Endothelial cell of umbilical vein (primary cell): ENCODE measurements around the gene HSDL2. TPM values are rescaled to one million over a fixed set of nuclear protein-coding genes. Genes with fewer than 3 reads are reported as not detected.

ENCODE experiments used
- BruUV-seq: library from RNA; stranded (reverse); fragments of 400-500 nt; replicated peaks from 2 replicates; lab custom pipeline; 2021; lab: Mats Ljungman, UMichigan
- CTCF ChIA-PET: fragments of 300-600, 350-600 bp; sonication (Branson Sonifier 250); formaldehyde crosslinking; loops from one replicate; lab custom pipeline; 2021; ENCODE audit warnings: antibody characterized with exemption, inconsistent platforms; lab: Charles Lee
- POLR2A ChIA-PET: fragments of 300-600, 350-600 bp; sonication (Branson Sonifier 250); formaldehyde crosslinking; loops from one replicate; lab custom pipeline; 2021; ENCODE audit warnings: antibody characterized with exemption, inconsistent platforms; lab: Charles Lee
- DNase-seq: peaks from one replicate; pipeline ENCODE4 v3.0.0-alpha.2; 2011; ENCODE audit warnings: low read depth, low spot score
- FAIRE-seq: peaks from 2 replicates; lab custom pipeline; 2011; peaks lifted over from hg19 to GRCh38; lab: Jason Lieb, UNC
- H2AFZ ChIP-seq: 2 replicates; pipeline ENCODE4 v1.6.0; 2012; ENCODE audit warnings: low read depth, low read length, control low read depth, inconsistent platforms
- H3K27ac ChIP-seq: 2 replicates; pipeline ENCODE4 v1.5.1; 2011; ENCODE audit warnings: low read depth, mild to moderate bottlenecking, control low read depth, low read length, moderate library complexity; ENCODE audit not compliant: insufficient read depth
- H3K27me3 ChIP-seq, 2 experiments: 2 replicates each; pipeline versions ENCODE4 v1.6.0 to v1.6.1; 2011; ENCODE audit warnings: low read length in 2 of 2, mixed read lengths in 1 of 2; ENCODE audit not compliant: control insufficient read depth in 2 of 2, insufficient read depth in 2 of 2
- H3K36me3 ChIP-seq, 2 experiments: 2 replicates in 1 of 2; 3 replicates in 1 of 2; pipeline ENCODE4 v1.5.1; 2011; ENCODE audit warnings: low read length in 2 of 2, mild to moderate bottlenecking in 1 of 2, moderate library complexity in 1 of 2; ENCODE audit not compliant: control insufficient read depth in 2 of 2, insufficient read depth in 2 of 2; ENCODE audit errors: extremely low read depth in 1 of 2
- H3K4me1 ChIP-seq: 3 replicates; pipeline ENCODE4 v1.5.1; 2011; ENCODE audit warnings: mild to moderate bottlenecking, low read length; ENCODE audit not compliant: control insufficient read depth, insufficient read depth; ENCODE audit errors: extremely low read depth
- H3K4me2 ChIP-seq: 2 replicates; pipeline ENCODE4 v1.6.1; 2011; ENCODE audit warnings: low read length, control low read depth, mixed read lengths; ENCODE audit not compliant: insufficient read depth
- H3K4me3 ChIP-seq, 3 experiments: fragments of 200-600 bp in 1 of 3; sonication (generic), shearing (Covaris generic) in 1 of 3; replicated peaks in 1 of 3; 2 replicates each; pipeline ENCODE4 v1.5.1; 2011 to 2016; ENCODE audit warnings: control low read depth in 3 of 3, low read length in 3 of 3, mild to moderate bottlenecking in 2 of 3, inconsistent platforms in 1 of 3, low read depth in 1 of 3, moderate library complexity in 1 of 3; ENCODE audit not compliant: insufficient read depth in 1 of 3
- H3K79me2 ChIP-seq: 2 replicates; pipeline ENCODE4 v1.6.0; 2012; ENCODE audit warnings: low read length, inconsistent platforms; ENCODE audit not compliant: control insufficient read depth, insufficient read depth
- H3K9ac ChIP-seq: replicated peaks from 2 replicates; pipeline ENCODE3; 2011; ENCODE audit warnings: low read length, control low read depth; ENCODE audit not compliant: insufficient read depth; ENCODE audit errors: extremely low read depth
- H3K9me1 ChIP-seq: replicated peaks from 3 replicates; pipeline ENCODE4 v1.6.0; 2011; ENCODE audit warnings: mild to moderate bottlenecking, low read length; ENCODE audit not compliant: control insufficient read depth, insufficient read depth; ENCODE audit errors: extremely low read depth
- H3K9me3 ChIP-seq: replicated peaks from 2 replicates; pipeline ENCODE4 v1.5.1; 2012; ENCODE audit warnings: low read length, inconsistent platforms; ENCODE audit not compliant: control insufficient read depth, insufficient read depth
- H4K20me1 ChIP-seq: replicated peaks from 2 replicates; pipeline ENCODE3; 2011; ENCODE audit warnings: mild to moderate bottlenecking, low read length; ENCODE audit not compliant: control insufficient read depth, insufficient read depth; ENCODE audit errors: extremely low read depth
- EZH2 ChIP-seq: IDR thresholded peaks from 2 replicates; pipeline ENCODE4 v1.6.1; 2012; ENCODE audit warnings: borderline replicate concordance, low read depth, mild to moderate bottlenecking, moderate library complexity, low read length, inconsistent platforms; ENCODE audit not compliant: severe bottlenecking
- FOS ChIP-seq: IDR thresholded peaks from 2 replicates; pipeline ENCODE4 v1.6.1; 2011; ENCODE audit warnings: mild to moderate bottlenecking, low read length, moderate library complexity, borderline replicate concordance; ENCODE audit not compliant: insufficient read depth
- GATA2 ChIP-seq: IDR thresholded peaks from 2 replicates; pipeline ENCODE4 v1.7.0; 2011; ENCODE audit warnings: low read depth, mild to moderate bottlenecking, moderate library complexity, mixed read lengths, low read length; ENCODE audit not compliant: insufficient read length, insufficient read depth
- JUN ChIP-seq: IDR thresholded peaks from 2 replicates; pipeline ENCODE4 v1.6.1; 2011; ENCODE audit warnings: borderline replicate concordance, low read depth; ENCODE audit not compliant: insufficient read length, insufficient read depth
- MYC ChIP-seq: IDR thresholded peaks from one replicate; pipeline ENCODE4 v1.6.1; 2011; ENCODE audit warnings: mild to moderate bottlenecking, low read depth, low read length
- POLR2A ChIP-seq: IDR thresholded peaks from 2 replicates; pipeline ENCODE4 v1.6.1; 2012; ENCODE audit warnings: low read depth, mild to moderate bottlenecking, control low read depth, low read length
- POLR2AphosphoS5 ChIP-seq: IDR thresholded peaks from 2 replicates; pipeline ENCODE4 v1.6.1; 2012; ENCODE audit warnings: low read depth, mild to moderate bottlenecking, control low read depth, low read length, moderate library complexity; ENCODE audit not compliant: insufficient read depth
- dilution Hi-C: fragments of 300-500 bp; cut with MboI; formaldehyde crosslinking; loops from one replicate; pipeline ENCODE4 v1.15.0; 2019; ENCODE audit warnings: low sequenced_read_pairs; ENCODE audit not compliant: extremely low pct_ligation_motif_present
- intact Hi-C: fragments of 100-400 bp; cut with micrococcal nuclease; formaldehyde crosslinking; loops from one replicate; pipeline ENCODE4 v1.10.0; 2022
- polyA plus RNA-seq, 4 experiments: library from polyadenylated mRNA; depleted of rRNA in 3 of 4; stranded (reverse) in 3 of 4; unstranded in 1 of 4; fragments of >200 nt; gene quantifications; 2 replicates each; pipeline versions ENCODE4 v1.2.1 to v1.2.3, GENCODE V29; 2011 to 2012; ENCODE audit warnings: missing spikeins in 1 of 4
- total RNA-seq: library from RNA; stranded (reverse); gene quantifications from 2 replicates; pipeline ENCODE4 v1.2.3, GENCODE V29; 2021
- TF ChIP-seq, protein P1 (sequence below), 2 donors: IDR thresholded peaks; 1 replicate in 1 of 2; 2 replicates in 1 of 2; pipeline ENCODE4 v1.5.1; 2011; ENCODE audit warnings: low read length in 2 of 2, mild to moderate bottlenecking in 2 of 2, moderate library complexity in 2 of 2, control low read depth in 1 of 2, inconsistent platforms in 1 of 2, low read depth in 1 of 2; ENCODE audit not compliant: insufficient read depth in 1 of 2; ENCODE audit errors: extremely low read depth in 1 of 2
- TF ChIP-seq, protein P2 (sequence below): IDR thresholded peaks from 2 replicates; pipeline ENCODE4 v1.6.1; 2011; ENCODE audit not compliant: insufficient read depth, insufficient read length

HSDL2 gene
- total and polyA plus RNA-seq, 2 donors (not counting 3 experiments of a cell fraction or from before 2014, with no cell fraction given): 5.6 to 22.1 TPM

DNA sequence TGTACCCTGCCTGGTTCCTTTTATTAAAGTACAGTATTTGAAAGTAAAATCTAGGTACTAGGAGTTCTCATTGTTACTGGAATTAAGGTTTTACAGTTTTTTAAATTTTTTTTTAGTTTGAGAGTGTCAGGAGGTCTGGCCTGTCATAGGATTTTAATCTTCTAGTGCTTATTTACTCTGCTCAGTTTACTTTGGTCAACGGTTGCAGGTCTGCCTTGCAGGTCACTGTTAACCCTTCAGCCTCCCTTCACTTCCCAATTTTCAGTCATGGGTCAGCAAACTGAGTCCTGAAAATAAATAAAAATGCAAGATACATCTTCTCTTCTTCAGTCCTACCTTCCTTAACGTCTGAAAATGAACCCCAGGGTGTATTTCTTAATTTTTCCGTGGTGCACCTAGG, 27.7 kb upstream of the HSDL2 start:
- intact Hi-C loops: no loop called here
- TF ChIP-seq MYC (no peak), EZH2 (no peak), POLR2AphosphoS5 (no peak)
- TF ChIP-seq, protein P1, sequence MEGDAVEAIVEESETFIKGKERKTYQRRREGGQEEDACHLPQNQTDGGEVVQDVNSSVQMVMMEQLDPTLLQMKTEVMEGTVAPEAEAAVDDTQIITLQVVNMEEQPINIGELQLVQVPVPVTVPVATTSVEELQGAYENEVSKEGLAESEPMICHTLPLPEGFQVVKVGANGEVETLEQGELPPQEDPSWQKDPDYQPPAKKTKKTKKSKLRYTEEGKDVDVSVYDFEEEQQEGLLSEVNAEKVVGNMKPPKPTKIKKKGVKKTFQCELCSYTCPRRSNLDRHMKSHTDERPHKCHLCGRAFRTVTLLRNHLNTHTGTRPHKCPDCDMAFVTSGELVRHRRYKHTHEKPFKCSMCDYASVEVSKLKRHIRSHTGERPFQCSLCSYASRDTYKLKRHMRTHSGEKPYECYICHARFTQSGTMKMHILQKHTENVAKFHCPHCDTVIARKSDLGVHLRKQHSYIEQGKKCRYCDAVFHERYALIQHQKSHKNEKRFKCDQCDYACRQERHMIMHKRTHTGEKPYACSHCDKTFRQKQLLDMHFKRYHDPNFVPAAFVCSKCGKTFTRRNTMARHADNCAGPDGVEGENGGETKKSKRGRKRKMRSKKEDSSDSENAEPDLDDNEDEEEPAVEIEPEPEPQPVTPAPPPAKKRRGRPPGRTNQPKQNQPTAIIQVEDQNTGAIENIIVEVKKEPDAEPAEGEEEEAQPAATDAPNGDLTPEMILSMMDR (IDR thresholded peaks at IDR 0.05; ENCODE audit: extremely low read depth in 1 of 2, insufficient read depth in 1 of 2, low read depth in 1 of 2, low read length in 2 of 2): no peak
- Histone ChIP-seq H2AFZ (no peak overlapping the region), H3K27ac (no peak overlapping the region), H3K27me3 (no peaks in the 10 kb centered on the region), H3K4me2 (no peak overlapping the region), H3K4me3 (no peak overlapping the region), H3K9me3 (no peaks in the 10 kb centered on the region), H3K79me2 (no peaks in the 10 kb centered on the region), H3K9me1 (no peaks in the 10 kb centered on the region), H3K9ac (no peak overlapping the region), H3K36me3 (no peaks in the 10 kb centered on the region), H4K20me1 (no peaks in the 10 kb centered on the region), H3K4me1 (peaks cover 6% of the 10 kb centered on the region)
- DNase-seq (no peak), FAIRE-seq (no peak)
- dilution Hi-C loops: no loop called here
- ChIA-PET POLR2A (no interaction called here), CTCF (no interaction called here)
- BruUV-seq: no TSS peak

DNA sequence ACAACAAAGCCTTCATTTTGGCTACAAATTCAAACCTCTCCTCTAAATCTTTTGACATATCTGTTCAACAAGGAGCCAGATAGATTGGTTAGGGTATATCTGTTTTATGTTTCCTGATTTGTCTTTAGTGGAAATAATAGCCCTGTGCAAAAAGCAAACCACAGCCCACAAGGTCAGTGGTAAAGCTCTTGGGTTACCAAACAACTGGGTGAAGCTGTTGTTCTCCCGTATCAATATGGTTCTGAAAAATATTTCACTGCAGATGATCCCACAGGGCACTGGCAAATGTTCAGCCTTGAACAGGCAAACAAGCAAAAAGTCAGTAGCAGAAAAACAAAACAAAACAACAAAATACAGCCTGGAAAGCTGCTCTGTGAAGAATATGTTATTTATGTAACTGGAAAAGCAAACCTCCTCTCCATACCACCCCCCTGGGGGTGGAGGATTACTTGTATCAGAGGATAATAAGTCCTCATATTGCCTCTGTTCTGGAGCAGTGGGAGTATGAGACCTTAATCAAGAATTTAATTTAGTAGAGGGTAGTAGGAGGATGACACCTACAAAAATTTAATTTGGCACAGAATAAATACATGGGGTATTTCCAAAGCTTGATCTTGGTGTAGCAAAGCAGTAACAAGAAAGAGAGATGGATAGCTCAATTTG, 25.7 kb upstream of the HSDL2 start:
- CTCF ChIA-PET: interaction anchor here (1.2 to 2.0 kb wide), 2 partner anchors 252 to 256 kb away, joined by 3 to 6 read pairs; no protein-coding TSS in a partner anchor
- TF ChIP-seq, protein P1 (IDR thresholded peaks at IDR 0.05; ENCODE audit: extremely low read depth in 1 of 2, insufficient read depth in 1 of 2, low read depth in 1 of 2, low read length in 2 of 2): no peak
- TF ChIP-seq JUN (no peak), MYC (no peak), GATA2 (no peak), EZH2 (no peak), POLR2AphosphoS5 (no peak), POLR2A (no peak), FOS (no peak)
- TF ChIP-seq, protein P2, sequence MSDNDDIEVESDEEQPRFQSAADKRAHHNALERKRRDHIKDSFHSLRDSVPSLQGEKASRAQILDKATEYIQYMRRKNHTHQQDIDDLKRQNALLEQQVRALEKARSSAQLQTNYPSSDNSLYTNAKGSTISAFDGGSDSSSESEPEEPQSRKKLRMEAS: no peak
- no peaks in the 10 kb centered on the region for H3K79me2 ChIP-seq

More for the DNA sequence above, 25.7 kb upstream of the HSDL2 start:
- H3K4me1 ChIP-seq: no peaks in the 10 kb centered on the region
- no peaks in the 10 kb centered on the region for H3K9me1 ChIP-seq
- FAIRE-seq: no peak
- intact Hi-C loops: no loop called here
- H3K4me3 ChIP-seq: no peak overlapping the region
- no peak overlapping the region for H3K27ac ChIP-seq
- no peak overlapping the region for H3K4me2 ChIP-seq
- no peak for DNase-seq
- H3K27me3 ChIP-seq: no peaks in the 10 kb centered on the region
- POLR2A ChIA-PET: interaction anchor here (0.8 kb wide), 1 partner anchor 241 kb away, joined by 3 read pairs; no protein-coding TSS in a partner anchor
- H2AFZ ChIP-seq: no peak overlapping the region
- H3K36me3 ChIP-seq: no peaks in the 10 kb centered on the region
- BruUV-seq: no TSS peak
- H3K9me3 ChIP-seq: no peaks in the 10 kb centered on the region
- no peak overlapping the region for H3K9ac ChIP-seq
- dilution Hi-C loops: no loop called here
- no peaks in the 10 kb centered on the region for H4K20me1 ChIP-seq
